RCC 7860 (cell line): ENCODE results near the gene LRMDA.

ENCODE experiments used
- DNase-seq: peaks from one replicate; pipeline ENCODE4 v3.0.0-alpha.2; 2015; ENCODE audit warnings: low spot score
- FAIRE-seq: peaks from 2 replicates; lab custom pipeline; 2012; peaks lifted over from hg19 to GRCh38; lab: Jason Lieb, UNC

Gene LRMDA

DNA sequence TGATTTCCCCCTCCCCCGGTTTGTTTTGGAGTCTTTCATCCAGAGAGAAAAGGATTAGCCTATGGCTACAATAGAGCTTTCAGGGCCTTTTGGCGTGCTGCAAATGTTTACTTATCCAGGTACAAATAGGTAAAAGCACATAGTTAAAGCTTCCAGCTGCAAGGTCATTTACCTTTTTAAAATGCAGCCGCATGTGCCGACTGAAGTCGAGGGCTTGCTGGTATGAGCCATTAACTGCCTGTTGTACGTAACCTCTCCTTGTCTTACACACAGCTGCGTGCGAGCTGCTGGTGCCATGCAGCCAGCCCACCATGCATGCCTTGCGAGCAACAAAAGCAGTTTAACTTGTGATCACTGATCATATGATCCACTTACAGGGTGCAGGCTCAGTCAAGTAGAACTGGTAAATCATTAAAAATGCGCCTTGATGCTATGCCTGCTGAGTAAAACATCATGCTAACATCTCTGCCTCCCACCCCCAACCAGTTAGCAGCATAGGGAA lies 866.4 kb downstream of the LRMDA start:
- FAIRE-seq (peak; percentile 95), DNase-seq (peak; percentile 87)

DNA sequence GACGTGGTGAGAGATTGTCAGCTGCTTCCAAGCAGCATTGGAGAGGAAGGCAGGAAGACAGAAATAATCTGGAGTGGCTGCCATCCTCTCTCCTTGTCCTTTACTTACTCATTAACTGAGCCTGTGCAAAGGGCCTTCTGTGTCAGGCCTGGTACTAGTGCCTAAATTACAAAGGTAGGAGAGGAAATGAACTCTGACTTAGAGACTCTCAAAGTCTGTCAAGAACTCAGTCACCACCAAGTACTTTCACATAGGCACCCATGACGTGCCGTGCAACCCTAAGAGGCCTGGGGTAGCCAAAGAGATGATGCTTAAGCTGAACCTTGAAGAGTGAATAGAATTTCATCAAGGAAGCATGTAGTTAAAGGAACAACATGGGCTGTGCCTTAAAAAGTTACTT lies 866.9 kb downstream of the LRMDA start:
- FAIRE-seq, result no peak
- no peak for DNase-seq

DNA sequence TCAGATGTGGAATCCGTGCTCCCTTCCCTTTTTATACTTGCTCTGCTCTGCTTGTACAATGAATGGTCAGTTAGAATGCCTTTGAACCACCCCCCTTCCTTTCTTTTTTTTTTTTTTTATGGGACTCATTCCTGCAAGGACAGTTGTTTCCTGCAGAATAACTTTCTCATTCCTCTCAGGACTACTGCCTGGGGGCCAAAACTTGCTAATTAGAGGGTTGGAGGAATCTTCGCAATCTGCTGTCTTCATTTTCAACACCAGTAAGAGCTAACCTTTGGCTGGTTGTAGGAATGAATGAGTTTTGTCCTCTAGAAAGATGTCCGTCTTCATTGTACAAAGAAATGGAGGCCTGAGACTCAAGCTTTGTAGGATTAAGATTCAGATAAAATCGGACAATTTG lies 868.1 kb downstream of the LRMDA start:
- DNase-seq (no peak), FAIRE-seq (no peak)

DNA sequence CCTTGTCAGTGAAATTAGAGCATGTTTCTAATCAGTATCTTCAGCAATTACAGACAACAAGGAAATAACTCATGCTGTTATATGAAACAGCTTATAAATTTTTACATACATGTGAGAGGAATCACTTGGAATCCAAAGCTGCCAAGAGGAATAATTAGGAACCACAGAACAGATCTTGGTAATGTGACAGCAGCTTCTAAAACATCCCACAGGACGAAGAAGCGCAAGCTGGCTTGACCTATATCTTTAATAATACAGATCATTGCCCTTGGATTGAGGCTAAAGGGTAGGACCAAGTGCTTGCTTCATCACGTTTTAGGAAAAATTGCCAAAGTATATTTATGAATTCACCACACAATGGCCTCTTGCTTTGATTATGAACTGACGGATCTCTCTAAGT lies 869.8 kb downstream of the LRMDA start:
- DNase-seq (no peak), FAIRE-seq (no peak)

DNA sequence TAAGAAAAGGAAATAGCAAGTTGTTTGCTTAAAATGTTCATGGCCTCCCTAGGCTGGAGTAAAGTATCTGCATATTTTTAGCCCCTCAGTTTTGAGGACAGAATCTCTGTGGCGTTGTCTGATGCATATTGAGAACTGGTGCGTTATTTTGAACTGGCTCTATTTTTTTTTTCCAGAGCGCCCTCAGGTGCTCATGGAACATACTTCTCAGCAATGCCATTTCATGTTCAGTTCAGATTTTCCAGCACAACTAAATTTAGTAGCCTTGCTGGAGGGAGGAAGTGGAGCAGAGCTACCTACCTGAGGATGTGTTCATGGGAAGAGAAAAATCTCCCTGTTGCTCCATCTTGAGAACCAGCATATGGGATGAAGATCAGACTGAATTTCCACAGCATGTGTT lies 870.5 kb downstream of the LRMDA start:
- DNase-seq (no peak), FAIRE-seq (no peak)

DNA sequence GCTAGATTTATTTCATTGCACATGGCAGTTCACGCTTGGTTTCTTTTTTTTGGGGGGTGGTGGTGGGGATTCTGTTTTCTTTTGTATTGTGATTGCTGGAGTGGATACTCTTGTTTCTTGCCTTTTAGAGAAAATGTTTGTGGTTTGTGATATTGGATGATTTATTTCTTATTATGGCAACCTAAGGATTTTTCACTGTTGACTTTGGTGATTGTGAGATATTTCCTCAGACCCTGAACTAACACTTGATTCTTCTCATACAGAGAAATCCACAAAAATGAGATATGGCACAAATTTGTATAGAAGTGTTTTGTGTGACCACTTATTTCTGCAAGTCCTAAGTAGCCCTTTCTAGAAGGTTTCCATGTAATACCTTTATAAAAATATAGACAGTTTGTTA lies 871.1 kb downstream of the LRMDA start:
- no peak for FAIRE-seq
- no peak for DNase-seq

DNA sequence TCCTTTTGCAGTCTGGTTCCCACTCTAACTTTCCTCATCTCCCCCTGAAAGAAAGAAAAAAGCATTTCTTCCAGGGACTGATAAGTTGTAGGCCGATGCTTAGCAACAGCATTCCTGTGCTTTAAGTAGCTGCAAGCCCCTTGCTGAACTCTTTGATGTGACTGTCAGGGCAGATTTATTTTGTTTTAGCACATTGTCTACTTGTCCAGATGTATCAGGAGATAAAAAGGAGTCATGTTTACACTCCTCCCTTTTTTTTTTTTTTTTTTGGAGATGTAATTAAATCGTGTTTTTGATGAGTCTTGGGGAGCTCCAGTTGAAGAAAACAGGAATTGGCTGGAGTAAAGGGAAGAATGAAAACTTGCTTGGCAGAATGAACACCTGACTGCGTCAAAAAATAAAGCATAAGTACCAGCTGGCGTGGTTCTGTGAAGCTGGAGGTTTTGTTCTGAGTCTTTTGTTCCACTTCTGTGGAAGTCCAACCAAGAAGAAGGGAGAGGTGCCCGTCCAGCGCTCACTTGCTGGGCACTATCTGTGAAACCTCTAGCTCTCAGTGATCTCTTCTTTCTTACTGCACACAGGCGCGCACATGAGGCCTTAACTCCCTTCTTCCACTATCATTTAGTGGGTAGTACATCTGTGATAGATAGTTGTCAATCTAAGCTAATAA lies 871.7 kb downstream of the LRMDA start:
- FAIRE-seq (no peak), DNase-seq (no peak)

DNA sequence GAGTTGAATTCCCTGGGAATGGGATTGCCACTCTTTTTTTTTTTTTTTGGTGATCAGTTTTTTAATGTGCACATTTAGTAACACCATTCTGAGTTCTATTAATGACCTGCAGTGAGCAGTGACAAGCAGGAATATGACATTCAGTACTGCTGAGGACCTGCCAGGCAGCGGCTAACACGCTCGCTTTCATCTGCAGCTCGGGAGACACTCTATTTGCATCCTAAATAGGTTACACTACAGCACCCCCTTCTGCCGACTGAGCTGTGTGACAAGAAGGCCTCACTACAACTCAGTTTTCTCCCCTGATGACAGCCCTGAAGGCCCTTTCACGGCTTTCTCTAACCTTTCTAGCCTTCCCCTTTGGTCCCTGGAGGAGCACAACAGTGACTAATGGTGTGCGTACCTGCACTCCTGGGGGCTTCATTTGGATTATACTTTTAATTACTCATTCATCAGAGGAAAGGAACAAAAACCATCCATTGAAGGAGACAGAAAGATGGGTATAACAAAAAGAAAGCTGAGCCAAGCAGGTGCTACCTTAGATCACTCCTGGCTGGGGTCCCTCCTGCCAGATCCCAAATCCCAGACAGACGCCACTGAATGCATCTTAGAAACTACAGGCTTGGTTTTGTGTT lies 872.4 kb downstream of the LRMDA start:
- FAIRE-seq, result no peak
- no peak for DNase-seq

DNA sequence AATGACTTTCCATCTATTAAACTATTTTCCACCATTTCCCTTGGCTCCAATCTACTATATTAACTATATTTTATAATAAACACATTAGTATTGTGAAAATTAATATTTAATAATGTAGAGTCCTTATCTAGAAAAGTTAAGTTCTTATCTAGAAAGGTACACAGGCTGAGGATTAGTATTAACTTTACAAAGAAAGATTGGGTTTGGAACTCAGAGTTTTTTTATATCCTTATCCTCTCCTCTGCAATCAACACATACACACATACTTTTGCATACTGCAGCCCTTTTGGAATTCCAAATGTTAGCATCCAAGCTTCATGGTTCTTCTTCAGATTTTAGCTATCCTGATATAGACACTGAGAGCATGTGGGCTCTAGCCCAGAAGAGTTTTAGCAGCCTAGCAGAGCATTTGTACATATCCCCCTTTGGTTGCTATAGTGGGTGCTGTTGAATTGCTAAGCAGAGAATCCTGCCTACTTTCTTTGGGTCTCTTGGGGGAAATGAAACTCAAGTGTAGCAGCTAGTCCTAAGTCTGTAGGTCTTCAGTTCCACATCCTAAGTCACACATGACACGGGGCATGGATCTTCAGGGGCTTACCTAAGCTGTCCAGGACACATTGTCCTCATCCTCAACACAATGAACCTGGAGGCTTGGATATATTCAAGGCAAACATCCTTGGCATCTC lies 874.6 kb downstream of the LRMDA start:
- FAIRE-seq (no peak), DNase-seq (no peak)

DNA sequence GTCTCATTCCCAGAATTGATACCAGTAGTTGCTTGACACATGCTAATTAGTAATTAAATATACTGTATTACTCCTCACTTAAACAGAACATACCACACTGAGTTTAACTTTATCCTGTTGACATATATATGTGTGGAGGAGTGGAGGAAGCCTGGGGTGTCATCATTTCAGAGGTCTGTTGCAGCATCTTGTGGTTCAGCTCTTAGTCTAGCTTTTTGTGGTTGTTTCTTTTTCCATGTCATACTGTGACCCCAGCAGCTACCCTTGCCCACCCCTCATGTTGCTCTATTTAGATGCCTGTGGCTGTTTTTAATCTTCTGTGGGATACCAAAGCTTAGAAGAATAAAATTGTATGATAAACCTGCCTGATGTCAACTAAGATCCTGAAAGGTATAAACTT lies 875.4 kb downstream of the LRMDA start:
- no peak for DNase-seq
- no peak for FAIRE-seq

DNA sequence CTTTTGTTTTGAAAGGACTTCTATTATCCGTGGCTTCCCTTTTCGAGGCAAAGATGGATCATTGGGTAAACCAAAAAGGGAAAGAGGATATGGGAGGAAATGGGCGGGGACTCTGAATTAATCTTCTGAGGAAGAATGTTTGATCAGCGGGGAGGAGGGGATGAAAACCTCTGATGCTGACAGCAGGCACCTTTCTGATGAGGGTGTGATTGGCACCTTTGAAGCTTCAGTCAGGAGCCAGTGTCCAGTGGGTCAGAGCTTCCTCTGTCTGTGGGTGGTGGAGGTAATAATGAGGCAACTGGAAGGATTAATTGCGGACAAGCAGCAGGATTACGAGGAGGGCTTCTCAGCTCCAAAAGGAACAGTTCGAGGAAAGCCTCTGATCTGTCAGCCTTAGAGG lies 877.6 kb downstream of the LRMDA start:
- FAIRE-seq (no peak), DNase-seq (no peak)

DNA sequence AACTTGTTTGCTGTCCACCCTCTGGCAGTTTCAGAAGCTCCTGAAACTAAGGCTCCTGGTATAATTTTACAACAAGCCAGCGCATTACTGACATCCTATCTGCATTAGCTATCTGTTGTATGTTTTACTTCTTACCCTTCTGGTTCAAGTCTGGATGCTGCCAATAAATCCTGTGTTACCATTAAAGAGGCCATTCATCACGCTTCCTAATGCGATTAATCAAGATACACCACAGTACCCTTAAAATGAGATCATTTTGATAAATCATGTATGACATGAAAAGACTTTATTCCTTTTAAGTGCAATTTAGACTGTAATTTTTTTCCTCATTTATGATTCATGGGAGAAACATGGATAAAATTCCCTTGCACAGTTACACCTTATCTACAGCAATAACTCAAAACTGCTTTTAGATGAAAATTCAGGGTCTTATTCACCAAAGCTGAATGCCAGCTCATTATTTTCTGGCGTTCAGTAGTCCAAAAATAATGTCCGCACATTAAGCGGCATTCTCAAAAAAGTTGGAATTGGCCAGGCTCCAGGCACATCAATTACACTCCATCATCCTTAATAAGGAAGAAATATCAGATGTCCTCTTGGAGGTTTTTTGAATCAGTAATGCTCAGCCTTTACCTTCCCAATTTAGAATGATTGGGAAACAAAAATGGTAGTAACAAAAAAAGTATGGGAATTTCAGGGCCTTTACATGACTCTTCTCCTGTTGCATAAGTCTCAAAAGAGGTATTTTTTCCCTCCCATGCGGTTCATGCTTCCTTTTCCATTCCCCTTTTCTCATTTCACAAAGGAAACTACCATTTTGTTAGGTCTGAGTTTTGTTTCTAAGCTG lies 878.5 kb downstream of the LRMDA start:
- FAIRE-seq (no peak), DNase-seq (peak; percentile 9)

DNA sequence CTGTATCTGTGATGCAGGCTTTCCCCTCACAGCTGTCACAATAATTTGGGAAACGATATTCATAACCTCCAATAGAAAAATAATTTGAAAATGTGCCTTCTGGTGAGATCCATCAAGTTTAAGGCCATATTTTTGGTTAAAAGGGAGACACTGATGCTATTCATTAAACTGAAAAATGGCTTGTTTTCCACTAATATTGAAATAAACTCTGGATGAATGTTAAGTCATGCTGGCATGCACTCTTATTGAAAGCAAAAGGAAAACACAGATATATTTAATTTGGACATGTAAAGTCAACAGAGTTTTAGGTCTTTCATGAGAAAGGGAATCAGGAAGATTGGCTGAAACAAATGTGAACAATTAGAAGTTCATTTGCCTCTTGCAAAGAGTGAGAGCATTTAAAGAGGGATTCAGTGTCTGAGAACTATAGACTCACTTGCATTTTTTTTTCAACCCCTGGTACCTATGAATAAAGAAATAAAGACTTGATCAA lies 879.2 kb downstream of the LRMDA start:
- no peak for DNase-seq
- FAIRE-seq, result no peak

DNA sequence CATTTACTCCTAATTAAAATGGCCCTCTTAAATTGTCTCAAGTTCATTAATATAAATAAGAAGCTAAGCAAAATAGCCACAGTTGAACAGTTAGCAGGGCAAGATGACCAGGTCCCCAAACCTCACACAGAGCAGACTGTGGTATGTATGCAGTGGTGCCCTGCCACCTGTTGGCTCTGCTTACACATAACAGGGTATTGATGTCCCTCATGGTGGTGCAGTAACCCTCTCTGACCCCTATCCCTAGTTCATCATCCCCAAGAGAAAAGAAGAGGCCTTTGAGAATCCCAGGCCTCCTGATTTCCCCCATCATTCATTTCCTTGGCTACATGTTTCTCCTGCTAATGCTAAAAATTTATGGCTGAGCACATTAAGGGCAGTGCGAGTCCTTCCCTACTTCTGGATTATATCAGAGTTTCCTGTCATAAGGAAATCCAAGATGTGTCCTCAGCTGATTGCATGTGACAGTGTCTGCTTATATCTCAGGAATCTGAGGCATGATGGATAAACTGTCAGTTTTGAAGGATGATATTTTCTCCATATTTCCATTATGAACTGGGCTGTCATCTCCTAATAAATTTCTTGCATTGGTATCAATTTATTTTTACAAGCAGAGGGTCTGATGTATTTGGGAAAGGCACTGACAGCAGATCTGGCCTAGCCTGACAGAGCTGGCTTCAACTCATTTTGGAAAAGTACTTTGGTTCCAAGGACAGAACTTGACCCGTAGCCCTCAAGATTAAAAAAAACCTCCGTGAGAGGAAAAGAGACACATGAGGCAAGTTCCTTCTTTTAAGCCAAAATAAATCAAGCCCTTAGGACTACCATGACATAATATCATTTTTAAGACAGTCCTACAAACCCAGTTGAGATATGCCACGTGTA lies 880.6 kb downstream of the LRMDA start:
- FAIRE-seq, result no peak
- DNase-seq, result peak; percentile 39

DNA sequence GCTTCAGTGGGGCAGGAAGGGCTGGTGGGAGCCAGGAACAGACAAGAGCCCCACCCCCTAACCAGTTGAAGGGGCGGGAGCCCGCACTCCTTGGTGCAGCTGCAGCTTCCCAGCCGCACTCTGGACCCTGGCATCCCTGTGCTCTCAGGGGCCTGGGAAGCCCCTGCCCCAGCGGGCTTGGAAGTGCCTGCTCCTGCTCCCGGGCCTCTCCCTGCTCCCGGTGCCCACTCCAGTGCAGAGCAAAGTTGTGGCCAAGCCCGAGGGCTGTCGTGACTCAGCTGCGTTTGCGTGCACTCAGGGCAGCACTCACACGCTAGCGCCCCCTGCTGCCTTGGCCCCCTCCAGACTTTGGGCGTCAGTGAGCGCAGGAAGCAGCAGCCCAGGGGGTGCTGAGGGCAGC lies 883.8 kb downstream of the LRMDA start:
- FAIRE-seq, result no peak
- DNase-seq, result no peak

DNA sequence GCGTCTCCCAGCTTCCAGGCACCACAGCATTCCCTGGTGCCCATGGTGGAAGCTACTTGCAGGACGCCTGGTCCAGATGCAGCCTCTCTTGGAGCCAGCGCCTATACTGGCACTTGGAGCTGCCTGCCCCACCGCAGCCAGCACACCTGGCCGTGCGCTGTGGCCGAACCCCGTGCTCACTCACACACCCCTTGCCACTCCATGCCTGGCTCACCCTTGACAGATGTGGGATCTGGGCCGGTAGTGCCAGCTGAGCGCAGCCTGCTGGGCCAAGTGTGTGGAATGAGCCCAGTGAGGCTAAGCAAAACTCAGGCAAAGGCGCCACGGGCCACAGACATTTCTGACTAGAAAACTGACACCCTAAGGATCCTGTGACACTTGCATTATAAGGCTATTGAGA lies 884.8 kb downstream of the LRMDA start:
- FAIRE-seq, result no peak
- no peak for DNase-seq

DNA sequence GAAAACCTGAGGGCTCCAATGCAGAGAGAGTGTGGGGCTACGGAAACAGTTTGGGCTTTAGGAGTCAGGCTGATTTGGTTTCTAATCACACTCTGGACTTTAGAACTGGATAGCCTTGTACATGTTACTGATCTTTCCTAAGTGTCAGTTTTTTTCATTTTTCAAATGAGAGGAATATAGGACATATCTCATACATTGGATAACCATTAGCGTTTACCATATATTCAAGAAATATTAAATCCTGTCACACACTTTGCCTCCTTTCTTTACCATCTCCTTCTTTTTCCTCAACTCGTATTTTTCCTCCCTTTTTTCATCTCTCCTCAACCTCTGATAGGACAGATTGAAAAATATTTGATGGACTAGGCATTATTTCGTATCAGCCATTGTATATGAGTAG lies 885.7 kb downstream of the LRMDA start:
- FAIRE-seq (no peak), DNase-seq (no peak)

DNA sequence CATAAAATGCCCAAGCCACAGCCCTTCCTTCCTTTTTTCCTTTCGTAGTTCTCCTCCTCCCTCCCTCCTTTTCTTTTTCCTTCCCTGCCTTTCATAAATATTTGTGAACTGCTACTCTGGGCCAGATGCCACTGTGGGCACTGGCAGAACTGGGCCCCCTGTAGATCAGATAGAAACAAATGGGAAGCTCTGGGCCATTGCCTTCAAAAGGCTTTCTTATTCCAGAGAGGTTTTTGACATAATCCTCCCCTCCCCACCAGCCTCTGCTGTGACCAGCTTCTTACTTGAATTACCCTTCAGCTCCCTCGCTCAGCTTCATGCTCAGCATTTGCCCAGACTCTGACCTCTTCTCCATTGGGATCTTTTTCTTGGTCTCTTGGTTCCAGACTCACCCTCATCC lies 886.8 kb downstream of the LRMDA start:
- no peak for DNase-seq
- no peak for FAIRE-seq

DNA sequence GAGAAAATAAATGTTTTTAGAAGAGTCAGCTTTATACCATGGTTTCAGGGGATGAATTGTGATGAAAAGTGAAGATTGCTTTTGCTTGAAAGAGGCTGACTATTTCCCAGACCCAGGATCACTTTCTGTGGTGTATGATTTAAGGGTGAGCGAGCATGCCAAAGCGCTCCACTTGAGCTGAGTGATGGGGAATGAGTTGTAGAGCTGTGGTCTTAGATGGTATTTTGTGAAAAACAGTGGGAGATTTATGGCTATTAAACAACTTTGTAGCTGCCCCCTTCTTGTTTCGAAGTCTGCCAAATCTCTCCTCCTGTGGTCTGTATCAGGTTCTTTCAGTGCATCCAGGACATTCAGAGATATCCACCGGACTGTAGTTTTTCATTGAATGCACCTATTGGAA lies 888.2 kb downstream of the LRMDA start:
- no peak for FAIRE-seq
- DNase-seq, result no peak

DNA sequence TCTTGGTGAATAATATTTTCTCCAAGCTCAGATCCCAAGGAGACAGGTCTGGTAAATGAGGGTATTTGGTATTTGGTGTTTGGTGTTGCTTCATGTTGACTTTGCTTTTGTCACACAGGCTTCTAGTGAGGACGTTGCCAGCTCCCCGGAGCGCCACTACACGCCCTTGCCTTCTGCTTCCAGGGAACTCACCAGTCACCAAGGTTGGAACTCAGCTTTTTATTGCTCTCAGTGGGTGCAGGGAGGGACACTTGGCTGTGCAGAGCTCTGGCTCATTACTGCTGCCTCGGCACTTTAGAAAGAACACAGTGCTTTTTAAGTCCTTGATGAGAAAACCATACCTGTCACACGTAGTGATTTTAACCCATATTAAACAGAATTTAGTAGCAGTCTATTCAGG lies 892.9 kb downstream of the LRMDA start:
- FAIRE-seq, result no peak
- no peak for DNase-seq
